Stimulated activated CD8-positive, alpha-beta memory T cell treated with anti-CD3 and anti-CD28 coated beads, Interleukin-4, amount 100 ng/mL, for 1 hour (primary cell): ENCODE measurements around the gene ACO1.

Experiments
- DNase-seq, 2 donors: peaks; one replicate each; pipeline ENCODE4 v3.0.0-alpha.2; 2020; ENCODE audit warnings: low read depth in 2 of 2, low spot score in 1 of 2

The ACO1 gene

GRCh38 chr9:32419921-32420320 lies 35.5 kb downstream of the ACO1 start:
- no peak for DNase-seq

- DNase-seq: no peak
These were observed 37.9 kb downstream of the ACO1 start for GRCh38 chr9:32422237-32422806.

GRCh38 chr9:32423371-32423770 lies 38.9 kb downstream of the ACO1 start:
- DNase-seq: no peak

- no peak for DNase-seq
These were observed 40.2 kb downstream of the ACO1 start for GRCh38 chr9:32424616-32425015.

GRCh38 chr9:32426278-32426939 lies 42.0 kb downstream of the ACO1 start:
- DNase-seq: no peak

GRCh38 chr9:32427111-32427873 lies 42.8 kb downstream of the ACO1 start:
- DNase-seq: no peak

- no peak for DNase-seq
These were observed 46.3 kb downstream of the ACO1 start for GRCh38 chr9:32430720-32431119.

GRCh38 chr9:32431196-32431595 lies 46.8 kb downstream of the ACO1 start:
- no peak for DNase-seq

- peak in 1 of 2 donors; percentile 3 for DNase-seq
These were observed 47.6 kb downstream of the ACO1 start for GRCh38 chr9:32431940-32432555.

GRCh38 chr9:32434892-32435291 lies 50.4 kb downstream of the ACO1 start:
- DNase-seq: no peak

GRCh38 chr9:32441678-32442077 lies 57.2 kb downstream of the ACO1 start:
- DNase-seq: no peak

- DNase-seq: no peak
These were observed 58.0 kb downstream of the ACO1 start for GRCh38 chr9:32442433-32442832.

- no peak for DNase-seq
These were observed 65.5 kb downstream of the ACO1 start for GRCh38 chr9:32449969-32450368.

GRCh38 chr9:32454280-32454679 lies 69.8 kb downstream of the ACO1 start:
- DNase-seq: no peak

- DNase-seq: no peak
These were observed 71.3 kb downstream of the ACO1 start for GRCh38 chr9:32455738-32456137.

- no peak for DNase-seq
These were observed 72.1 kb downstream of the ACO1 start for GRCh38 chr9:32456564-32456963.

- no peak for DNase-seq
These were observed 79.3 kb downstream of the ACO1 start for GRCh38 chr9:32463500-32464293.

- no peak for DNase-seq
These were observed 84.3 kb downstream of the ACO1 start for GRCh38 chr9:32468740-32469139.

GRCh38 chr9:32472344-32472743 lies 87.9 kb downstream of the ACO1 start:
- DNase-seq: no peak

- DNase-seq: no peak
These were observed 98.9 kb downstream of the ACO1 start for GRCh38 chr9:32483343-32483742.
